GM23338 (cell line): Measurements from ENCODE around the gene COL4A1. TPM values are rescaled to one million over a fixed set of nuclear protein-coding genes. Genes with fewer than 3 reads are reported as not detected.

ENCODE experiments used
- CREB1 ChIP-seq: fragments of 250-450 bp; sonication (Bioruptor Pico); IDR thresholded peaks from 2 replicates; pipeline ENCODE4 v1.5.0; 2020; ENCODE audit warnings: low read depth, mild to moderate bottlenecking, moderate library complexity
- EZH2 ChIP-seq: fragments of 200-600 bp; sonication (generic); IDR thresholded peaks from one replicate; pipeline ENCODE4 v1.8.0; 2017; ENCODE audit warnings: antibody characterized with exemption, mild to moderate bottlenecking, low read depth; ENCODE audit not compliant: unreplicated experiment
- POLR2AphosphoS5 ChIP-seq: IDR thresholded peaks from 2 replicates; pipeline ENCODE4 v1.6.1; 2016; ENCODE audit warnings: antibody characterized with exemption, low read depth
- STAT1 ChIP-seq: IDR thresholded peaks from one replicate; pipeline ENCODE4 v1.6.1; 2016; ENCODE audit warnings: antibody characterized with exemption; ENCODE audit not compliant: unreplicated experiment
- polyA plus RNA-seq: library from polyadenylated mRNA; unstranded; fragments of >200 nt; fragmentation: Nextera tagmentation; extraction: Ambion mirVana; gene quantifications from 2 replicates; pipeline ENCODE4 v1.2.1, GENCODE V29; 2016
- total RNA-seq: library from RNA; depleted of rRNA; stranded (reverse); fragments of >200 nt; shearing (Covaris generic); gene quantifications from 2 replicates; pipeline ENCODE4 v1.2.3, GENCODE V29; 2014
- TF ChIP-seq, protein P1 (sequence below): fragments of 250-450 bp; sonication (Bioruptor Pico); IDR thresholded peaks from 2 replicates; pipeline ENCODE4 v1.5.0; 2020; ENCODE audit warnings: mild to moderate bottlenecking, moderate library complexity
- TF ChIP-seq, protein P2 (sequence below): IDR thresholded peaks from one replicate; pipeline ENCODE4 v1.6.1; 2018; ENCODE audit warnings: antibody characterized with exemption; ENCODE audit not compliant: unreplicated experiment
- TF ChIP-seq, protein P3 (sequence below), 2 experiments: fragments of 200-600 bp in 1 of 2; sonication (generic) in 1 of 2; conservative IDR thresholded peaks; 2 replicates each; pipeline versions ENCODE4 v1.5.1 to v1.6.1; 2016 to 2017; ENCODE audit warnings: antibody characterized with exemption in 2 of 2, low read depth in 2 of 2, mild to moderate bottlenecking in 2 of 2, moderate library complexity in 1 of 2

Gene COL4A1
- total and polyA plus RNA-seq, 2 experiments from 2014 or later, result 39.1 to 110 TPM

DNA sequence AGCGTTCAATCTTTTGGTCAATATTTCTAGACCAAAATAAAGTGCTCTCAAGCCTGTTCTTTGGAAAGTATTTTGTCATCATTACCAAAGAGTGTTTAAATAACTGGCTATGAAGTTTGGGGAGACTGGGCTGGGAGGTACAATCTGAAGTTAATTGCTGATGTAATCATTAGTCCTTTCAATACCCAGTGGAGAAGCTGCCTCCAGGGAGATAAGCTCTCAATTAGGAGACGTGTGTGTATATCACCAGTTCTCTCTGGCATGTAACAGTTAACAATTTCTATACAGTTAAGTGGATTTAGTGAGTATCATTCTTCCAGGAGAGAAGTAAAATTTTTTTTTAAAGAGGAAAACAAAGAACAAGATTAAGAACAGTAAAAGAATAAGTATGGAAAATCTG, 1.4 kb downstream of the COL4A1 start (continued):
- TF ChIP-seq, protein P1, sequence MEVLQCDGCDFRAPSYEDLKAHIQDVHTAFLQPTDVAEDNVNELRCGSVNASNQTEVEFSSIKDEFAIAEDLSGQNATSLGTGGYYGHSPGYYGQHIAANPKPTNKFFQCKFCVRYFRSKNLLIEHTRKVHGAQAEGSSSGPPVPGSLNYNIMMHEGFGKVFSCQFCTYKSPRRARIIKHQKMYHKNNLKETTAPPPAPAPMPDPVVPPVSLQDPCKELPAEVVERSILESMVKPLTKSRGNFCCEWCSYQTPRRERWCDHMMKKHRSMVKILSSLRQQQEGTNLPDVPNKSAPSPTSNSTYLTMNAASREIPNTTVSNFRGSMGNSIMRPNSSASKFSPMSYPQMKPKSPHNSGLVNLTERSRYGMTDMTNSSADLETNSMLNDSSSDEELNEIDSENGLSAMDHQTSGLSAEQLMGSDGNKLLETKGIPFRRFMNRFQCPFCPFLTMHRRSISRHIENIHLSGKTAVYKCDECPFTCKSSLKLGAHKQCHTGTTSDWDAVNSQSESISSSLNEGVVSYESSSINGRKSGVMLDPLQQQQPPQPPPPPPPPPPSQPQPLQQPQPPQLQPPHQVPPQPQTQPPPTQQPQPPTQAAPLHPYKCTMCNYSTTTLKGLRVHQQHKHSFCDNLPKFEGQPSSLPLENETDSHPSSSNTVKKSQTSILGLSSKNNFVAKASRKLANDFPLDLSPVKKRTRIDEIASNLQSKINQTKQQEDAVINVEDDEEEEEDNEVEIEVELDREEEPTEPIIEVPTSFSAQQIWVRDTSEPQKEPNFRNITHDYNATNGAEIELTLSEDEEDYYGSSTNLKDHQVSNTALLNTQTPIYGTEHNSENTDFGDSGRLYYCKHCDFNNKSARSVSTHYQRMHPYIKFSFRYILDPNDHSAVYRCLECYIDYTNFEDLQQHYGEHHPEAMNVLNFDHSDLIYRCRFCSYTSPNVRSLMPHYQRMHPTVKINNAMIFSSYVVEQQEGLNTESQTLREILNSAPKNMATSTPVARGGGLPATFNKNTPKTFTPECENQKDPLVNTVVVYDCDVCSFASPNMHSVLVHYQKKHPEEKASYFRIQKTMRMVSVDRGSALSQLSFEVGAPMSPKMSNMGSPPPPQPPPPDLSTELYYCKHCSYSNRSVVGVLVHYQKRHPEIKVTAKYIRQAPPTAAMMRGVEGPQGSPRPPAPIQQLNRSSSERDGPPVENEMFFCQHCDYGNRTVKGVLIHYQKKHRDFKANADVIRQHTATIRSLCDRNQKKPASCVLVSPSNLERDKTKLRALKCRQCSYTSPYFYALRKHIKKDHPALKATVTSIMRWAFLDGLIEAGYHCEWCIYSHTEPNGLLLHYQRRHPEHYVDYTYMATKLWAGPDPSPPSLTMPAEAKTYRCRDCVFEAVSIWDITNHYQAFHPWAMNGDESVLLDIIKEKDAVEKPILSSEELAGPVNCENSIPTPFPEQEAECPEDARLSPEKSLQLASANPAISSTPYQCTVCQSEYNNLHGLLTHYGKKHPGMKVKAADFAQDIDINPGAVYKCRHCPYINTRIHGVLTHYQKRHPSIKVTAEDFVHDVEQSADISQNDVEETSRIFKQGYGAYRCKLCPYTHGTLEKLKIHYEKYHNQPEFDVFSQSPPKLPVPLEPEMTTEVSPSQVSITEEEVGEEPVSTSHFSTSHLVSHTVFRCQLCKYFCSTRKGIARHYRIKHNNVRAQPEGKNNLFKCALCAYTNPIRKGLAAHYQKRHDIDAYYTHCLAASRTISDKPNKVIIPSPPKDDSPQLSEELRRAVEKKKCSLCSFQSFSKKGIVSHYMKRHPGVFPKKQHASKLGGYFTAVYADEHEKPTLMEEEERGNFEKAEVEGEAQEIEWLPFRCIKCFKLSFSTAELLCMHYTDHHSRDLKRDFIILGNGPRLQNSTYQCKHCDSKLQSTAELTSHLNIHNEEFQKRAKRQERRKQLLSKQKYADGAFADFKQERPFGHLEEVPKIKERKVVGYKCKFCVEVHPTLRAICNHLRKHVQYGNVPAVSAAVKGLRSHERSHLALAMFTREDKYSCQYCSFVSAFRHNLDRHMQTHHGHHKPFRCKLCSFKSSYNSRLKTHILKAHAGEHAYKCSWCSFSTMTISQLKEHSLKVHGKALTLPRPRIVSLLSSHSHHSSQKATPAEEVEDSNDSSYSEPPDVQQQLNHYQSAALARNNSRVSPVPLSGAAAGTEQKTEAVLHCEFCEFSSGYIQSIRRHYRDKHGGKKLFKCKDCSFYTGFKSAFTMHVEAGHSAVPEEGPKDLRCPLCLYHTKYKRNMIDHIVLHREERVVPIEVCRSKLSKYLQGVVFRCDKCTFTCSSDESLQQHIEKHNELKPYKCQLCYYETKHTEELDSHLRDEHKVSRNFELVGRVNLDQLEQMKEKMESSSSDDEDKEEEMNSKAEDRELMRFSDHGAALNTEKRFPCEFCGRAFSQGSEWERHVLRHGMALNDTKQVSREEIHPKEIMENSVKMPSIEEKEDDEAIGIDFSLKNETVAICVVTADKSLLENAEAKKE (CRISPR knock-in tag), result no peak
- no peak for TF ChIP-seq CREB1 (CRISPR knock-in tag)
- no peak for TF ChIP-seq POLR2AphosphoS5
- TF ChIP-seq EZH2, result no peak
- TF ChIP-seq, protein P2, sequence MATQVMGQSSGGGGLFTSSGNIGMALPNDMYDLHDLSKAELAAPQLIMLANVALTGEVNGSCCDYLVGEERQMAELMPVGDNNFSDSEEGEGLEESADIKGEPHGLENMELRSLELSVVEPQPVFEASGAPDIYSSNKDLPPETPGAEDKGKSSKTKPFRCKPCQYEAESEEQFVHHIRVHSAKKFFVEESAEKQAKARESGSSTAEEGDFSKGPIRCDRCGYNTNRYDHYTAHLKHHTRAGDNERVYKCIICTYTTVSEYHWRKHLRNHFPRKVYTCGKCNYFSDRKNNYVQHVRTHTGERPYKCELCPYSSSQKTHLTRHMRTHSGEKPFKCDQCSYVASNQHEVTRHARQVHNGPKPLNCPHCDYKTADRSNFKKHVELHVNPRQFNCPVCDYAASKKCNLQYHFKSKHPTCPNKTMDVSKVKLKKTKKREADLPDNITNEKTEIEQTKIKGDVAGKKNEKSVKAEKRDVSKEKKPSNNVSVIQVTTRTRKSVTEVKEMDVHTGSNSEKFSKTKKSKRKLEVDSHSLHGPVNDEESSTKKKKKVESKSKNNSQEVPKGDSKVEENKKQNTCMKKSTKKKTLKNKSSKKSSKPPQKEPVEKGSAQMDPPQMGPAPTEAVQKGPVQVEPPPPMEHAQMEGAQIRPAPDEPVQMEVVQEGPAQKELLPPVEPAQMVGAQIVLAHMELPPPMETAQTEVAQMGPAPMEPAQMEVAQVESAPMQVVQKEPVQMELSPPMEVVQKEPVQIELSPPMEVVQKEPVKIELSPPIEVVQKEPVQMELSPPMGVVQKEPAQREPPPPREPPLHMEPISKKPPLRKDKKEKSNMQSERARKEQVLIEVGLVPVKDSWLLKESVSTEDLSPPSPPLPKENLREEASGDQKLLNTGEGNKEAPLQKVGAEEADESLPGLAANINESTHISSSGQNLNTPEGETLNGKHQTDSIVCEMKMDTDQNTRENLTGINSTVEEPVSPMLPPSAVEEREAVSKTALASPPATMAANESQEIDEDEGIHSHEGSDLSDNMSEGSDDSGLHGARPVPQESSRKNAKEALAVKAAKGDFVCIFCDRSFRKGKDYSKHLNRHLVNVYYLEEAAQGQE, result no peak
- TF ChIP-seq STAT1, result no peak
- TF ChIP-seq, protein P3, sequence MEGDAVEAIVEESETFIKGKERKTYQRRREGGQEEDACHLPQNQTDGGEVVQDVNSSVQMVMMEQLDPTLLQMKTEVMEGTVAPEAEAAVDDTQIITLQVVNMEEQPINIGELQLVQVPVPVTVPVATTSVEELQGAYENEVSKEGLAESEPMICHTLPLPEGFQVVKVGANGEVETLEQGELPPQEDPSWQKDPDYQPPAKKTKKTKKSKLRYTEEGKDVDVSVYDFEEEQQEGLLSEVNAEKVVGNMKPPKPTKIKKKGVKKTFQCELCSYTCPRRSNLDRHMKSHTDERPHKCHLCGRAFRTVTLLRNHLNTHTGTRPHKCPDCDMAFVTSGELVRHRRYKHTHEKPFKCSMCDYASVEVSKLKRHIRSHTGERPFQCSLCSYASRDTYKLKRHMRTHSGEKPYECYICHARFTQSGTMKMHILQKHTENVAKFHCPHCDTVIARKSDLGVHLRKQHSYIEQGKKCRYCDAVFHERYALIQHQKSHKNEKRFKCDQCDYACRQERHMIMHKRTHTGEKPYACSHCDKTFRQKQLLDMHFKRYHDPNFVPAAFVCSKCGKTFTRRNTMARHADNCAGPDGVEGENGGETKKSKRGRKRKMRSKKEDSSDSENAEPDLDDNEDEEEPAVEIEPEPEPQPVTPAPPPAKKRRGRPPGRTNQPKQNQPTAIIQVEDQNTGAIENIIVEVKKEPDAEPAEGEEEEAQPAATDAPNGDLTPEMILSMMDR (conservative IDR thresholded peaks at IDR 0.05; ENCODE audit: low read depth in 2 of 2), result no peak
